Measurements from ENCODE around the gene NRDE2. TPM values are rescaled to one million over a fixed set of nuclear protein-coding genes. Genes with fewer than 3 reads are reported as not detected.

The NRDE2 gene
- total RNA-seq, result 8.7 and 10.2 TPM in 2 replicates

DNA sequence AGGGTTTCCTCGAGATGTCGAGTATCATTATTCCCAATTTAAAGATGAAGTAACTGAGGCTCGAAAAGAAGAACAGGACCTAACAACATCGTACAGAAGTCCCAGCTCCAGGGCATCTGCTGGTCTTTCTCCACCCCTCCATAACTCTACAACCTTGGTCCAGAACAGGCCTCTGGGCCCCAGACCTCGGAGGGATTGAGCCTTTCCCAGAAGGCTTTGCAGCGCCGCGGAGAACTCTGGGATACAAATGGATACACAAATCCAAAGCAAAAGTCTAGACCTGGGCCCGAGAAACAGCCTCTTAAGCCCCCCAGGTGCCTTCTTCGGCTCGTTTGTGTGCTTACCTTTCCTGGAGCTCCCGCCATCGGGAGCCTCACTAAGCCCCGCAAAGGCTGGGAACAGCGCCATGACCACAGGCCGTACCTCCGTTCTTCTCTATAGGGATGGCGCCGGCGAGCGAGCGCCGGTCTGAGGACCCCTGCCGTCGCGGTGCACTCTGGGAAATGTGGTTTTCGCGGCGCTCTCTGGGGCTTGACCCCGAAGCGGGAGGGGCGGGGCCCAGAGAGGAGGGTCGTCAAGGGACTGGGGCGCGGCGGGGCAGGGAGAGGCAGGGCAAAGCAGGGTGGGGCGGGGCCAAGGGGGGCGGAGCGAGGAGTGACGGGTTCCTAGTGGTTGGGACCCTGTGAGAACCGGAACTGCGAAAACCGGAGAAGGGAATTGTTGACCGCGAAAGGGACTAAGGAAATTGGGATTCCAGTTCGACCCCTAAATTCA, at the start of gene NRDE2:
Gene NRDE2, minus strand, starts transcription at position 445 of the 774 bp plus-strand sequence. Its CDS starts 37 bp downstream, at position 408.

DNA sequence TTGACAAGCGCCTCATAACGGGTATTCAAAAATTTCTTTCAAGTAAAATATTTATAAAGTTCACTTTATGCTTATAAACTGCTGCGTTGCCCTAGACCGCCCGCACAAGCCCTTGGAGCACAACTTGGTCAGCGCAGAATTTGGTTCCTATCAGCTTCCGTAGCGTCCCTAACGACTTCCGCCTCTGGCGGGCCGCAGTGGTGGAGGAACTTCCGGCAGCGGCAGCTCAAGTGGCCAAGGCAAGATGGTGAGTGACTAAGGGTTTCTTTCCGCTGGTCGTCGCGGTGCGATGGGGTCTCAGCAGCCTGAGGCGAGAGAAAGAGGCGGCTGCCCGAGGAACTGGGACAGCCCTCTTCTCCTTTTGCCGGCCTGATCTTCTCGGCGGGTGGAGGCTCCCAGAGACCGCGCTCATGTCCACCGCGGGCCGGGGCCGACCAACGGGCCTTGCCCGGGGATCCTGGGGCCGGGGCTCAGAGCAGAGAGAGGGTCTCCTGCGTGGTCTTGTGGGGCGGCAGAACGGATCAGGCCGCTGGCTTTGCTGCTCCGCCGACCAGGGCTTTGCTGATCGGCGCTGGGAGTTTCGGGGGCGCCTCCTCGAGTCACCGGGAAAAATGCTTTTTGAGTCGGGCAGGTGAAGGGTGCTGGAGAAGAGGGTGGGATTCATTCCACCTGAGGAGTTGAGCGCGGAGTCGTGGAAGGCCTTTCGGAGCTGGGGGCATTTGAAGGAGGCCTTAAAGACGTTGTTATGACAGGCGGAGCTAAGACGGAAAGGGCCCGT, 75.2 kb downstream of the NRDE2 start, which contains the start of gene PSMC1:
Gene PSMC1, plus strand, starts transcription at position 200 of the 778 bp plus-strand sequence. Its CDS starts 45 bp downstream, at position 245.

Other genes starting within 250 kb of the NRDE2 start
- gene PSMC1, start 75.4 kb downstream of the NRDE2 start, total RNA-seq, result 175 and 224 TPM in 2 replicates
- 1,010 and 1,211 TPM in 2 replicates for gene CALM1, start 65.1 kb upstream of the NRDE2 start, total RNA-seq